OCI-LY7 (cell line): ENCODE results near the gene DISP2. TPM values are rescaled to one million over a fixed set of nuclear protein-coding genes. Genes with fewer than 3 reads are reported as not detected.

Experiments
- BruUV-seq: library from RNA; stranded (reverse); fragments of 400-500 nt; replicated peaks from 2 replicates; lab custom pipeline; 2021; lab: Mats Ljungman, UMichigan
- CTCF ChIA-PET: fragments of 300-600 bp; sonication (Branson Sonifier 250); formaldehyde crosslinking; loops from one replicate; lab custom pipeline; 2022; ENCODE audit warnings: antibody characterized with exemption; ENCODE audit not compliant: unreplicated experiment; lab: Charles Lee
- POLR2A ChIA-PET: fragments of 300-600 bp; sonication (Branson Sonifier 250); formaldehyde crosslinking; loops from one replicate; lab custom pipeline; 2022; ENCODE audit warnings: antibody characterized with exemption; lab: Charles Lee
- DNase-seq: peaks from one replicate; pipeline ENCODE4 v3.0.0-alpha.2; 2015; ENCODE audit warnings: low spot score
- H2AFZ ChIP-seq: fragments of 200-600 bp; sonication (generic), shearing (Covaris generic); 2 replicates; pipeline ENCODE4 v1.6.1; 2014; ENCODE audit warnings: mild to moderate bottlenecking, antibody characterized with exemption, low read length, moderate library complexity
- H3K27ac ChIP-seq: fragments of 200-600 bp; sonication (generic); 2 replicates; pipeline ENCODE4 v1.5.1; 2014; ENCODE audit warnings: mixed run types, low read depth, mild to moderate bottlenecking, moderate library complexity, low read length, inconsistent platforms; ENCODE audit not compliant: poor library complexity, severe bottlenecking
- H3K36me3 ChIP-seq: fragments of 200-600 bp; sonication (generic); 2 replicates; pipeline ENCODE4 v1.6.1; 2014; ENCODE audit warnings: mild to moderate bottlenecking, antibody characterized with exemption, low read length, moderate library complexity, mixed read lengths; ENCODE audit not compliant: insufficient read depth
- H3K4me1 ChIP-seq: fragments of 200-600 bp; sonication (generic); 2 replicates; pipeline ENCODE4 v1.5.1; 2014; ENCODE audit warnings: mild to moderate bottlenecking, low read length; ENCODE audit not compliant: insufficient read depth, poor library complexity, severe bottlenecking
- H3K4me2 ChIP-seq: fragments of 200-600 bp; sonication (generic); 2 replicates; pipeline ENCODE4 v1.6.1; 2014; ENCODE audit warnings: mild to moderate bottlenecking, low read length
- H3K4me3 ChIP-seq: fragments of 200-600 bp; sonication (generic); 2 replicates; pipeline ENCODE4 v1.5.1; 2014; ENCODE audit warnings: mild to moderate bottlenecking, low read depth, low read length; ENCODE audit not compliant: poor library complexity, severe bottlenecking
- H3K79me2 ChIP-seq: fragments of 200-600 bp; sonication (generic); 2 replicates; pipeline ENCODE4 v1.6.1; 2016; ENCODE audit warnings: low read depth, mild to moderate bottlenecking, low read length, moderate library complexity, mixed read lengths; ENCODE audit not compliant: insufficient read depth
- H3K9me2 ChIP-seq: fragments of 200-600 bp; sonication (generic); 2 replicates; pipeline ENCODE4 v1.6.1; 2016; ENCODE audit warnings: mild to moderate bottlenecking, low read length, mixed read lengths; ENCODE audit not compliant: insufficient read depth
- H3K9me3 ChIP-seq: fragments of 200-600 bp; sonication (generic); 2 replicates; pipeline ENCODE4 v1.6.1; 2014; ENCODE audit warnings: mild to moderate bottlenecking, mixed run types, low read length, mixed read lengths
- H4K20me1 ChIP-seq: fragments of 200-600 bp; sonication (generic); 2 replicates; pipeline ENCODE4 v1.6.1; 2014; ENCODE audit warnings: mild to moderate bottlenecking, antibody characterized with exemption, low read length, moderate library complexity, mixed read lengths; ENCODE audit not compliant: insufficient read depth
- CTCF ChIP-seq: fragments of 200-600 bp; sonication (generic); conservative IDR thresholded peaks from 2 replicates; pipeline ENCODE4 v1.5.1; 2014; ENCODE audit warnings: mild to moderate bottlenecking, antibody characterized with exemption, low read length, moderate library complexity, mixed read lengths
- EZH2phosphoT487 ChIP-seq: fragments of 200-600 bp; sonication (generic); IDR thresholded peaks from 2 replicates; pipeline ENCODE4 v1.6.1; 2018; ENCODE audit warnings: low read depth, borderline replicate concordance, mild to moderate bottlenecking, mixed run types, antibody characterized with exemption, low read length, moderate library complexity, mixed read lengths
- intact Hi-C: fragments of 100-400 bp; cut with micrococcal nuclease; formaldehyde crosslinking; loops from one replicate; pipeline ENCODE4 v1.10.0; 2022; ENCODE audit not compliant: unreplicated experiment
- total RNA-seq, 2 experiments: library from RNA; depleted of rRNA in 1 of 2; stranded (reverse); fragments of >200 nt in 1 of 2; shearing (Covaris generic) in 1 of 2; gene quantifications; 2 replicates each; pipeline ENCODE4 v1.2.3, GENCODE V29; 2014 to 2022

Gene DISP2
- total RNA-seq, 2 experiments from 2014 or later = 0.03 to 0.25 TPM

DNA sequence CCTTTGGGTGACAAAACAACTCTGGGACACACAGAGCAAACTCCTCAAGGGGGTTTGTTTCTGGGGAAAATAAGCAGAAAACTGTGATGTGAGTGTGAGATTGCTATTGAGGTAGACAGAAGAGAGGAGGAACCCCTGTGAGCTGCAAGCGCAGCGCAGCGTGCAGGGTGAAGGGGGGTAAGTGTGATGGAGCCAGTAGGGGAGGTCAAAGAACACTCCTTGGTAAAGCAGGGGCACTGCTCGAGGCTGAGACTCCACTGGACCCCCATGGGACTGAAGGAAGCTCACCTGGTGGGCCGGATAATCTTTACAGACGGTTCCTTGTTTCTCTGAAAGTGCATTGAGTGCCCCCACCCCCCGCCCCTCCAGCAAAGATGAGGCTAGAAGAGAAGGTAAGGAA, 27.0 kb upstream of the DISP2 start:
- ChIA-PET POLR2A (interaction anchor here (0.6 kb wide), 1 partner anchor 43 kb away, joined by 3 read pairs; no protein-coding TSS in a partner anchor), CTCF (no interaction called here)
- H4K20me1 ChIP-seq = no peaks in the 10 kb centered on the region
- H3K9me2 ChIP-seq = no peaks in the 10 kb centered on the region
- intact Hi-C loops = no loop called here
- peaks cover 8% of the 10 kb centered on the region for H3K4me1 ChIP-seq
- no TSS peak for BruUV-seq
- H2AFZ ChIP-seq = no peak overlapping the region
- TF ChIP-seq EZH2phosphoT487 (no peak), CTCF (no peak)
- no peaks in the 10 kb centered on the region for H3K36me3 ChIP-seq
- no peak overlapping the region for H3K4me2 ChIP-seq
- H3K79me2 ChIP-seq = no peaks in the 10 kb centered on the region
- no peak overlapping the region for H3K4me3 ChIP-seq
- DNase-seq = no peak
- no peak overlapping the region for H3K27ac ChIP-seq
- no peaks in the 10 kb centered on the region for H3K9me3 ChIP-seq

DNA sequence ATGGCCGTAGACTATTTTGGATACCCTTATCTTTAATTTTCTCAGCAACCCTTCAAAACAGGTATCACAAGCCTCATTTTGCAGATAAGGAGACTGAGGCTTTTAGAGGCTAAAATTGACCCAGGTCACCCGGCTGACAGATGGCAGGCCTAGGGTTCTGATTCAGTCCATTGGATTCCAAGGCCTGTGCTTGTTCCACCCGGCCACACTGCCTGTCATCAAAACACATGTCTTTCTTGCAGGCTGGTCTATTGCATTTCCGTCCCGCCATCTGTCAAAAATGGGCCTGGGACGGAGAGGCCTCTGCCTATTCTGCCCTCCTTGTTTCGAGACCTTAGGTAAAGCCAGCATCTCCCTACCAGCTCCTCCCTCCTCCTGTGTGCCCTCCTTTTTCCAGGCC, 26.4 kb upstream of the DISP2 start:
- no peak for DNase-seq
- Histone ChIP-seq H3K27ac (no peak overlapping the region), H3K9me3 (no peaks in the 10 kb centered on the region), H2AFZ (no peak overlapping the region), H3K4me3 (no peak overlapping the region), H3K4me1 (peaks cover 8% of the 10 kb centered on the region), H3K79me2 (no peaks in the 10 kb centered on the region), H3K36me3 (no peaks in the 10 kb centered on the region), H4K20me1 (no peaks in the 10 kb centered on the region), H3K9me2 (no peaks in the 10 kb centered on the region), H3K4me2 (no peak overlapping the region)
- BruUV-seq = no TSS peak
- intact Hi-C loops = no loop called here
- ChIA-PET CTCF (no interaction called here), POLR2A (no interaction called here)
- no peak for TF ChIP-seq EZH2phosphoT487
- no peak for TF ChIP-seq CTCF

- H3K9me2 ChIP-seq = no peaks in the 10 kb centered on the region
- no peak overlapping the region for H2AFZ ChIP-seq
- no peaks in the 10 kb centered on the region for H4K20me1 ChIP-seq
- TF ChIP-seq EZH2phosphoT487 (no peak), CTCF (no peak)
- no peak overlapping the region for H3K27ac ChIP-seq
- no peaks in the 10 kb centered on the region for H3K36me3 ChIP-seq
- ChIA-PET POLR2A (interaction anchor here (0.5 kb wide), 1 partner anchor 22 kb away, joined by 3 read pairs; no protein-coding TSS in a partner anchor), CTCF (no interaction called here)
- no TSS peak for BruUV-seq
- peaks cover 8% of the 10 kb centered on the region for H3K4me1 ChIP-seq
- intact Hi-C loops = no loop called here
- H3K9me3 ChIP-seq = no peaks in the 10 kb centered on the region
- H3K4me3 ChIP-seq = no peak overlapping the region
- no peaks in the 10 kb centered on the region for H3K79me2 ChIP-seq
- no peak overlapping the region for H3K4me2 ChIP-seq
- DNase-seq = no peak
These were observed 25.8 kb upstream of the DISP2 start for GRCh38 chr15:40332113-40332781.
